BJ (cell line): ENCODE data around the gene GRIN2C. TPM values are rescaled to one million over a fixed set of nuclear protein-coding genes. Genes with fewer than 3 reads are reported as not detected.

ENCODE experiments used
- CTCF ChIA-PET: fragments of 350-600 bp; formaldehyde crosslinking; extraction: SDS; loops from one replicate; lab custom pipeline; 2021; ENCODE audit warnings: antibody characterized with exemption, inconsistent platforms; lab: Yijun Ruan, JAX
- POLR2A ChIA-PET: fragments of 300-600 bp; sonication (Branson Sonifier 250); formaldehyde crosslinking; extraction: SDS; loops from one replicate; lab custom pipeline; 2021; ENCODE audit warnings: antibody characterized with exemption; lab: Charles Lee
- DNase-seq: peaks from one replicate; pipeline ENCODE4 v3.0.0-alpha.2; 2011; ENCODE audit warnings: low read depth
- H3K27me3 ChIP-seq: 2 replicates; pipeline ENCODE4 v1.6.0; 2011; ENCODE audit warnings: low read length; ENCODE audit not compliant: control insufficient read depth, insufficient read depth
- H3K36me3 ChIP-seq: 2 replicates; pipeline ENCODE4 v1.5.1; 2011; ENCODE audit warnings: low read length; ENCODE audit not compliant: control insufficient read depth, insufficient read depth
- H3K4me3 ChIP-seq: 2 replicates; pipeline ENCODE4 v1.5.1; 2011; ENCODE audit warnings: low read depth, mild to moderate bottlenecking, control low read depth, low read length
- CTCF ChIP-seq: IDR thresholded peaks from 2 replicates; pipeline ENCODE4 v1.5.1; 2011; ENCODE audit warnings: low read depth, mild to moderate bottlenecking, control low read depth, inconsistent platforms, low read length, moderate library complexity; ENCODE audit not compliant: insufficient read depth
- polyA plus RNA-seq: library from polyadenylated mRNA; depleted of rRNA; stranded (reverse); fragments of >200 nt; gene quantifications from 2 replicates; pipeline ENCODE4 v1.2.3, GENCODE V29; 2011

Gene GRIN2C
- polyA plus RNA-seq, 1 experiment: 0.04 TPM

DNA sequence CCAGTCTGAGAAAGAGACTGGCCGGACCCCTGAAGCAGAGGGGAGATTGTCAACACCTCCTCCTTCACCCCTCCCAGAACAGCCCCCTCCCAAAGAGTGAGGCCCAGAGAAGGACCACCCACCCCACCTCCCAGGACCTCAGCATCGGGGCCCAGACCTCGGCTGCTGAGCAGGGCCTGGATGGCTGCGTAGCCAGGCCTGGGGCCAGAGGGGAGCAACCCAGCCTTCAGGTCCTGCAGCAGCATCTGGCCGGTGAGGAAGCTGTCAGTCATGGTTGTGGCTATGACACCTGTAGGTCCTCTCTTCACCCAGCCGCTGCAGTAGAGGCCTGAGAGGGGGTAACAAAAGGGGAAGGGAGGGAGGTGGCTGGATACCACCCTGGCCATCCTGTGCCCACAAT is 3.2 kb upstream of the GRIN2C start:
- Histone ChIP-seq H3K4me3 (no peak overlapping the region), H3K36me3 (peaks cover 19% of the 10 kb centered on the region), H3K27me3 (peaks cover 31% of the 10 kb centered on the region)
- TF ChIP-seq CTCF: no peak
- DNase-seq: no peak
- ChIA-PET POLR2A (no interaction called here), CTCF (interaction anchor here (0.8 to 17.3 kb wide), 25 partner anchors 9 to 182 kb away, joined by 3 to 297 read pairs (median 5); partner anchors contain the start of genes FDXR and NAT9)

DNA sequence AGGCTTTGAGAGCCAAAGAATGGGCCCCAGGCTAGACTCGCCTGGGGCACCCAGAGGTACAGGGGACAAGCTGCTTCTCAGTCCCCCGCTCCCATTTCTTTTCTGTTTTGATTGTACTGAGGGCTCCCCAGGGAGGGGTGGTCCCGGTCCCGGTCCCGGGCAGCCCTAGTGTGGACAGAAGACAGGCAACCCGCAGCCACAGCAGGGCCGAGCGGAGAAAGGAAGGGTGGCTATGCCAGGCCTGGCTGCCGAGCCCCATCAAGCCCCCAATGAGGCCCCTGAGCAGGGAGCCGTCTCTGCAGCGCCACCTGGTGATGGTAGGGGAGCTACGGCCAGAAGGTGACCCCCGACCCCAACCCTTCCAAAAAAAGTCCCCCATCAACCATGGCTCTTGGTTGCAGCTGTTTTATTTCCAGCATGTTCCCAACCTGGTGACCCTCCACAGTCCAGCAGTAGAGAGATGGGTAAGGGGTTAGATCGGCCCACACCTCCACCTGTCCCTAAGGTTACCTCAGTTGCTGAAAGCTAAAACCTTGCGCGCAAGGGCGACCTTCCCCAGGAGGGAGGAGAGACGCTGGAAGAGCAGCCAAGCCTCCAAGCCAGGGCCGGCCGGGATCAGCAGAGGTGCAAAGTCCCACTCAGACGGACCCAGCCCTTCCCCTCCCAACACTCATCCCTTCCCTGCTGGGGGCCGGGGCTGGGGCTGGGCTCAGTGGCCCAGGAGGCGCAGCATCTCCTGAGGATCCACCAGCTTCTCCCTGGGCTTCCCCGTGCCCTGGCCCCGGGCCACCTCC is 2.6 kb upstream of the GRIN2C start:
- Histone ChIP-seq H3K4me3 (no peak overlapping the region), H3K27me3 (peaks cover 35% of the 10 kb centered on the region), H3K36me3 (peaks cover 15% of the 10 kb centered on the region)
- CTCF ChIA-PET: interaction anchor here (0.8 to 17.3 kb wide), 28 partner anchors 9 to 206 kb away, joined by 3 to 297 read pairs (median 4); partner anchors contain the start of genes FDXR and NAT9
- TF ChIP-seq CTCF: peak; percentile 77
- POLR2A ChIA-PET: no interaction called here
- DNase-seq: no peak

- Histone ChIP-seq H3K4me3 (no peak overlapping the region), H3K36me3 (peaks cover 15% of the 10 kb centered on the region), H3K27me3 (peaks cover 40% of the 10 kb centered on the region)
- POLR2A ChIA-PET: no interaction called here
- TF ChIP-seq CTCF: no peak
- CTCF ChIA-PET: interaction anchor here (1.1 to 17.3 kb wide), 24 partner anchors 9 to 205 kb away, joined by 3 to 297 read pairs (median 5); partner anchors contain the start of genes FDXR and NAT9
- no peak for DNase-seq
Observed at GRCh38 chr17:74861662-74862107, 2.0 kb upstream of the GRIN2C start.

GRCh38 chr17:74860872-74861661 is 1.4 kb upstream of the GRIN2C start:
- no peak overlapping the region for H3K4me3 ChIP-seq
- CTCF ChIA-PET: interaction anchor here (1.1 to 17.3 kb wide), 16 partner anchors 10 to 204 kb away, joined by 3 to 297 read pairs (median 7); partner anchors contain the start of gene NAT9
- no peak for DNase-seq
- no peak for TF ChIP-seq CTCF
- H3K27me3 ChIP-seq: peaks cover 41% of the 10 kb centered on the region
- POLR2A ChIA-PET: no interaction called here
- peaks cover 12% of the 10 kb centered on the region for H3K36me3 ChIP-seq
